Keratinocyte (primary cell): ENCODE results near the gene GTF3C4. TPM values are rescaled to one million over a fixed set of nuclear protein-coding genes. Genes with fewer than 3 reads are reported as not detected.

Experiments
- DNase-seq: peaks from one replicate; pipeline ENCODE4 v3.0.0-alpha.2; 2011; ENCODE audit warnings: low read depth, missing footprints, low spot score
- FAIRE-seq: peaks from 2 replicates; lab custom pipeline; 2011; peaks lifted over from hg19 to GRCh38; lab: Jason Lieb, UNC
- H2AFZ ChIP-seq: 2 replicates; pipeline ENCODE4 v1.6.0; 2012; ENCODE audit warnings: low read length, control low read depth, inconsistent platforms; ENCODE audit not compliant: control insufficient read depth
- H3K27ac ChIP-seq: 2 replicates; pipeline ENCODE4 v1.5.1; 2011; ENCODE audit warnings: low read length; ENCODE audit not compliant: control insufficient read depth, insufficient read depth
- H3K27me3 ChIP-seq: 3 replicates; pipeline ENCODE4 v1.6.0; 2011; ENCODE audit warnings: low read length; ENCODE audit not compliant: control insufficient read depth, insufficient read depth; ENCODE audit errors: extremely low read depth
- H3K36me3 ChIP-seq, 2 experiments: 2 replicates in 1 of 2; 3 replicates in 1 of 2; pipeline ENCODE4 v1.5.1; 2011; ENCODE audit warnings: low read length in 2 of 2, mild to moderate bottlenecking in 1 of 2; ENCODE audit not compliant: control insufficient read depth in 2 of 2, insufficient read depth in 2 of 2; ENCODE audit errors: extremely low read depth in 1 of 2
- H3K4me1 ChIP-seq: 3 replicates; pipeline ENCODE4 v1.5.1; 2011; ENCODE audit warnings: low read length; ENCODE audit not compliant: control insufficient read depth, insufficient read depth; ENCODE audit errors: extremely low read depth
- H3K4me2 ChIP-seq: 3 replicates; pipeline ENCODE4 v1.6.0; 2011; ENCODE audit warnings: low read depth, low read length; ENCODE audit not compliant: control insufficient read depth, insufficient read depth; ENCODE audit errors: extremely low read depth
- H3K4me3 ChIP-seq, 3 experiments: fragments of 200-600 bp in 1 of 3; sonication (generic) in 1 of 3; 2 replicates in 2 of 3; 3 replicates in 1 of 3; pipeline ENCODE4 v1.5.1; 2011 to 2016; ENCODE audit warnings: low read length in 3 of 3, mild to moderate bottlenecking in 3 of 3, control low read depth in 2 of 3, inconsistent platforms in 1 of 3, low read depth in 1 of 3, mixed read lengths in 1 of 3, mixed run types in 1 of 3, moderate library complexity in 1 of 3; ENCODE audit not compliant: control insufficient read depth in 2 of 3, insufficient read depth in 2 of 3; ENCODE audit errors: extremely low read depth in 1 of 3
- H3K79me2 ChIP-seq: 2 replicates; pipeline ENCODE4 v1.6.0; 2012; ENCODE audit warnings: low read length; ENCODE audit not compliant: control insufficient read depth, insufficient read depth
- H3K9ac ChIP-seq: 3 replicates; pipeline ENCODE4 v1.6.0; 2011; ENCODE audit warnings: low read length; ENCODE audit not compliant: control insufficient read depth, insufficient read depth; ENCODE audit errors: extremely low read depth
- H3K9me1 ChIP-seq: 3 replicates; pipeline ENCODE4 v1.6.0; 2011; ENCODE audit warnings: low read length; ENCODE audit not compliant: control insufficient read depth, insufficient read depth; ENCODE audit errors: extremely low read depth
- H3K9me3 ChIP-seq: 2 replicates; pipeline ENCODE4 v1.5.1; 2012; ENCODE audit warnings: low read depth, low read length; ENCODE audit not compliant: control insufficient read depth
- H4K20me1 ChIP-seq: 3 replicates; pipeline ENCODE4 v1.6.0; 2011; ENCODE audit warnings: low read length; ENCODE audit not compliant: control insufficient read depth, insufficient read depth; ENCODE audit errors: extremely low read depth
- EZH2 ChIP-seq: IDR thresholded peaks from one replicate; pipeline ENCODE4 v1.6.1; 2012; ENCODE audit warnings: inconsistent platforms, mild to moderate bottlenecking, low read length, moderate library complexity
- dilution Hi-C: fragments of 300-500 bp; cut with MboI; formaldehyde crosslinking; loops from one replicate; pipeline ENCODE4 v1.7.0; 2020; ENCODE audit warnings: low sequenced_read_pairs; ENCODE audit not compliant: extremely low pct_ligation_motif_present
- polyA plus RNA-seq, 5 experiments: library from polyadenylated mRNA; depleted of rRNA in 3 of 5; stranded (reverse) in 3 of 5; stranded (forward) in 1 of 5; unstranded in 1 of 5; fragments of >200 nt; gene quantifications; 1 replicate in 1 of 5; 2 replicates in 3 of 5; 3 replicates in 1 of 5; pipeline versions ENCODE4 v1.2.1 to v1.2.3, GENCODE V29; 2011 to 2012; ENCODE audit warnings: missing spikeins in 2 of 5, low read depth in 1 of 5, low replicate concordance in 1 of 5
- TF ChIP-seq, protein P1 (sequence below), 3 experiments: IDR thresholded peaks in 1 of 3; conservative IDR thresholded peaks in 1 of 3; optimal IDR thresholded peaks in 1 of 3; 2 replicates in 2 of 3; 3 replicates in 1 of 3; pipeline versions ENCODE3 to v1.5.1; 2011; ENCODE audit warnings: low read length in 3 of 3, mild to moderate bottlenecking in 3 of 3, moderate library complexity in 2 of 3, control low read depth in 1 of 3, inconsistent platforms in 1 of 3; ENCODE audit not compliant: insufficient read depth in 2 of 3; ENCODE audit errors: extremely low read depth in 1 of 3

The GTF3C4 gene
- polyA plus RNA-seq, 1 donor (not counting 4 experiments of a cell fraction or from before 2014, with no cell fraction given), result 7.7 TPM

DNA sequence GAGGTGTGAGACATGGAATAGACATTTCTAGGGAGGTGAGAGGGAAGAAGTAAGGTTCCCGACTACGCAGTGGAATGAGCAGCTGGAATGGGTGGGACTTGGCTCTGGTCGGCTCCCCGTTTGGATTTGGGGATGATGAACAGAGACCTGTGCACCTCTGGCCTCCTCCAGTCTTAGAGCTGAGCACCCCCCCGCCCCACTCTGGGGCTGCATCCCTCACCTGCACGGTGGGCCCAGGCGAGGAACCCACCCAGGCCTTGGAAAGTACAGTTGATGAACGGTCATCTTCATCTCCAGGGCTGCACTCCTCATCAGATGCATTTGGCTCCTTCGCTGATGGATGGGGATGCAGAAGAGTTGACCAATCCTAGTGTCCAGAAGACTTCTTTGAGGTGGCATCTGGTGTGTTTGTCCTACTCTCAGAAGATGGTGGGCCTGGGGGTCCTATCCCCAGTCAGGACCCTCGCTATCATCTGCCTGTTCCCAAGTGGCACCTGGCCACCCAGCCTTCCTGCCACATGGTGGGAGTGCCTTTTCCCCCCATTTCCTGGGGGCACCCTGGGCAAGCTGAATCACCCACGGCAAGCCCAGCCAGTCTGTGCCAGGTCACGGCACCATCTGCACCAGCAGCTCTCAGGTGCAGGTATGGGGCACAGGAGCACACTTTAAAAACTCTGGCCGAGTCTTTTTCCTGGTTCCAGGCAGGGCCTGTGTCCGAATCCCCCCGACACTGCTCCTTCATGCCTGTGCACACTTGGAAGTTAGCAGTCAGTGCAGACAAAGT lies 70.5 kb downstream of the GTF3C4 start:
- FAIRE-seq, result no peak
- H3K27me3 ChIP-seq, result peaks cover 32% of the 10 kb centered on the region
- TF ChIP-seq, protein P1, sequence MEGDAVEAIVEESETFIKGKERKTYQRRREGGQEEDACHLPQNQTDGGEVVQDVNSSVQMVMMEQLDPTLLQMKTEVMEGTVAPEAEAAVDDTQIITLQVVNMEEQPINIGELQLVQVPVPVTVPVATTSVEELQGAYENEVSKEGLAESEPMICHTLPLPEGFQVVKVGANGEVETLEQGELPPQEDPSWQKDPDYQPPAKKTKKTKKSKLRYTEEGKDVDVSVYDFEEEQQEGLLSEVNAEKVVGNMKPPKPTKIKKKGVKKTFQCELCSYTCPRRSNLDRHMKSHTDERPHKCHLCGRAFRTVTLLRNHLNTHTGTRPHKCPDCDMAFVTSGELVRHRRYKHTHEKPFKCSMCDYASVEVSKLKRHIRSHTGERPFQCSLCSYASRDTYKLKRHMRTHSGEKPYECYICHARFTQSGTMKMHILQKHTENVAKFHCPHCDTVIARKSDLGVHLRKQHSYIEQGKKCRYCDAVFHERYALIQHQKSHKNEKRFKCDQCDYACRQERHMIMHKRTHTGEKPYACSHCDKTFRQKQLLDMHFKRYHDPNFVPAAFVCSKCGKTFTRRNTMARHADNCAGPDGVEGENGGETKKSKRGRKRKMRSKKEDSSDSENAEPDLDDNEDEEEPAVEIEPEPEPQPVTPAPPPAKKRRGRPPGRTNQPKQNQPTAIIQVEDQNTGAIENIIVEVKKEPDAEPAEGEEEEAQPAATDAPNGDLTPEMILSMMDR (optimal IDR thresholded peaks at IDR 0.05 in 1 of 3, IDR thresholded peaks at IDR 0.05 in 1 of 3, conservative IDR thresholded peaks at IDR 0.05 in 1 of 3; ENCODE audit: extremely low read depth in 1 of 3, insufficient read depth in 2 of 3, low read length in 3 of 3), result no peak
- TF ChIP-seq EZH2, result no peak

DNA sequence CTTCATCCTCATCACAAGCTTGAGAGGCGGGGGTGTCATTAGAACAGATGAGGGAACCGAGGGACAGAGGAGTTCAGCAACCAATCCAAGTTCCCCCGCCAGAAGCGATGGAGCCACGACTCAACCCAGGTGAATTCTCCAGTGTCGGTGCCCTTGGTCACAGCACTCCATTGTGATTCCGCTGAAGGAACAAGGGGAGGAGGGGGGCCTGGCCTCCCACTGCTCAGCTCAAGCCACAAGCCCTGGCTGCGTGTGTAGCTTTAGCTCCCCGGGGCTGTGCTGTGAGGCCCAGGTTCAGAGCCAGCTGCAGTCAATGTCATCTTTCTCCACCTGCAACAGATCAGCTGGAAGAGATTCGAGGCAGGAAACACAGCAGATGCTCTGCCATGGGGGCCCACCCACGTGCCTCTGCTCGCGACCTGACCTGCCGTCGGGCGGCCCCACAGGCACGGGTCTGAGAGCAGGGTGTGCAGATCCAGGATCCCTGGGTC lies 72.6 kb downstream of the GTF3C4 start:
- no peak overlapping the region for H2AFZ ChIP-seq
- H3K9me3 ChIP-seq, result no peaks in the 10 kb centered on the region
- H3K9me1 ChIP-seq, result no peaks in the 10 kb centered on the region
- H3K4me3 ChIP-seq, result no peak overlapping the region
- no peak overlapping the region for H3K27ac ChIP-seq
- TF ChIP-seq EZH2, result no peak
- TF ChIP-seq, protein P1 (optimal IDR thresholded peaks at IDR 0.05 in 1 of 3, IDR thresholded peaks at IDR 0.05 in 1 of 3, conservative IDR thresholded peaks at IDR 0.05 in 1 of 3; ENCODE audit: extremely low read depth in 1 of 3, insufficient read depth in 2 of 3, low read length in 3 of 3), result no peak
- no peaks in the 10 kb centered on the region for H3K36me3 ChIP-seq
- FAIRE-seq (no peak), DNase-seq (no peak)
- H4K20me1 ChIP-seq, result no peaks in the 10 kb centered on the region
- dilution Hi-C loops, result no loop called here
- H3K9ac ChIP-seq, result no peak overlapping the region
- no peak overlapping the region for H3K4me2 ChIP-seq
- H3K4me1 ChIP-seq, result no peaks in the 10 kb centered on the region
- H3K79me2 ChIP-seq, result no peaks in the 10 kb centered on the region
- peaks cover 41% of the 10 kb centered on the region for H3K27me3 ChIP-seq

More for the DNA sequence above, 70.5 kb downstream of the GTF3C4 start:
- Histone ChIP-seq H3K9me1 (no peaks in the 10 kb centered on the region), H3K4me1 (no peaks in the 10 kb centered on the region), H3K9me3 (no peaks in the 10 kb centered on the region), H3K4me3 (no peak overlapping the region), H3K36me3 (no peaks in the 10 kb centered on the region), H3K27ac (no peak overlapping the region), H4K20me1 (no peaks in the 10 kb centered on the region), H3K9ac (no peak overlapping the region), H3K4me2 (no peak overlapping the region), H2AFZ (no peak overlapping the region), H3K79me2 (no peaks in the 10 kb centered on the region)
- DNase-seq, result no peak
- dilution Hi-C loops, result no loop called here
